Activated T-helper 17 cell treated with anti-CD3 and anti-CD28 coated beads, Interleukin-2, amount 50 U/mL, for 72 hours (primary cell): Measurements from ENCODE around the gene OTOA. TPM values are rescaled to one million over a fixed set of nuclear protein-coding genes. Genes with fewer than 3 reads are reported as not detected.
A peak's percentile ranks its signal among the peaks of the same experiment; 100 is the strongest.
"Not testable (repeated sequence)": the region's sequence is repeated elsewhere in the genome, so short reads cannot be mapped to it uniquely, and the experiment has no call there.

ENCODE experiments used
- ATAC-seq: fragments of 150-1000 bp; cut with Tn5 transposase; replicated peaks from 2 replicates; pipeline ENCODE4 v1.10.0; 2021; ENCODE audit warnings: mild to moderate bottlenecking, moderate library complexity
- H3K27ac Mint-ChIP-seq: one replicate; pipeline ENCODE4 v1.8.0; 2022; ENCODE audit warnings: mixed read lengths
- H3K27me3 Mint-ChIP-seq: one replicate; pipeline ENCODE4 v1.8.0; 2022; ENCODE audit warnings: mixed read lengths
- H3K36me3 Mint-ChIP-seq: one replicate; pipeline ENCODE4 v1.8.0; 2022; ENCODE audit warnings: low read depth, mild to moderate bottlenecking, mixed read lengths
- H3K4me1 Mint-ChIP-seq: one replicate; pipeline ENCODE4 v1.8.0; 2022; ENCODE audit warnings: mixed read lengths
- H3K4me3 Mint-ChIP-seq: one replicate; pipeline ENCODE4 v1.8.0; 2022; ENCODE audit warnings: mild to moderate bottlenecking, mixed read lengths
- H3K9me3 Mint-ChIP-seq: one replicate; pipeline ENCODE4 v1.8.0; 2022; ENCODE audit warnings: mixed read lengths
- total RNA-seq, 2 donors: library from RNA; stranded (reverse); gene quantifications; one replicate each; pipeline ENCODE4 v1.2.3, GENCODE V29; 2022

OTOA gene
- total RNA-seq, 2 donors from 2014 or later, result 0.16 to 0.28 TPM

- H3K4me3 Mint-ChIP-seq, result no peak overlapping the region
- ATAC-seq, result no peak
- H3K36me3 Mint-ChIP-seq, result no peaks in the 10 kb centered on the region
- no peaks in the 10 kb centered on the region for H3K4me1 Mint-ChIP-seq
- no peak overlapping the region for H3K27ac Mint-ChIP-seq
- H3K27me3 Mint-ChIP-seq, result no peaks in the 10 kb centered on the region
- no peaks in the 10 kb centered on the region for H3K9me3 Mint-ChIP-seq
Observed at GRCh38 chr16:21710938-21711337, 47.2 kb downstream of the OTOA start.

- Mint-ChIP-seq H3K4me3 (no peak overlapping the region), H3K36me3 (no peaks in the 10 kb centered on the region), H3K27me3 (no peaks in the 10 kb centered on the region), H3K9me3 (no peaks in the 10 kb centered on the region), H3K27ac (peak overlapping the region; percentile 44), H3K4me1 (no peaks in the 10 kb centered on the region)
- peak; percentile 52 for ATAC-seq
Observed at GRCh38 chr16:21713549-21714368, 50.0 kb downstream of the OTOA start.

GRCh38 chr16:21714369-21714618 is 50.5 kb downstream of the OTOA start:
- not testable (repeated sequence) for H3K9me3 Mint-ChIP-seq, H3K36me3 Mint-ChIP-seq, H3K4me3 Mint-ChIP-seq, ATAC-seq, H3K4me1 Mint-ChIP-seq, H3K27me3 Mint-ChIP-seq
- peak overlapping the region; percentile 44 for H3K27ac Mint-ChIP-seq

GRCh38 chr16:21717608-21718007 is 53.8 kb downstream of the OTOA start:
- Mint-ChIP-seq H3K27ac (no peak overlapping the region), H3K4me3 (no peak overlapping the region), H3K36me3 (no peaks in the 10 kb centered on the region), H3K4me1 (no peaks in the 10 kb centered on the region), H3K9me3 (no peaks in the 10 kb centered on the region), H3K27me3 (no peaks in the 10 kb centered on the region)
- ATAC-seq, result no peak

GRCh38 chr16:21719283-21719682 is 55.5 kb downstream of the OTOA start:
- Mint-ChIP-seq H3K4me1 (no peaks in the 10 kb centered on the region), H3K9me3 (peaks cover 6% of the 10 kb centered on the region), H3K27me3 (no peaks in the 10 kb centered on the region), H3K27ac (no peak overlapping the region), H3K4me3 (no peak overlapping the region), H3K36me3 (no peaks in the 10 kb centered on the region)
- ATAC-seq, result no peak

GRCh38 chr16:21720533-21720932 is 56.8 kb downstream of the OTOA start:
- no peaks in the 10 kb centered on the region for H3K4me1 Mint-ChIP-seq
- H3K4me3 Mint-ChIP-seq, result no peak overlapping the region
- H3K36me3 Mint-ChIP-seq, result no peaks in the 10 kb centered on the region
- H3K27me3 Mint-ChIP-seq, result no peaks in the 10 kb centered on the region
- no peak overlapping the region for H3K27ac Mint-ChIP-seq
- no peak for ATAC-seq
- H3K9me3 Mint-ChIP-seq, result peaks cover 6% of the 10 kb centered on the region

GRCh38 chr16:21722771-21723455 is 59.1 kb downstream of the OTOA start:
- Mint-ChIP-seq H3K4me1 (no peaks in the 10 kb centered on the region), H3K27ac (no peak overlapping the region), H3K27me3 (no peaks in the 10 kb centered on the region), H3K9me3 (peaks cover 6% of the 10 kb centered on the region), H3K36me3 (no peaks in the 10 kb centered on the region), H3K4me3 (no peak overlapping the region)
- no peak for ATAC-seq

- Mint-ChIP-seq H3K27me3 (no peaks in the 10 kb centered on the region), H3K9me3 (peaks cover 6% of the 10 kb centered on the region), H3K4me3 (no peak overlapping the region), H3K36me3 (no peaks in the 10 kb centered on the region), H3K27ac (no peak overlapping the region), H3K4me1 (no peaks in the 10 kb centered on the region)
- no peak for ATAC-seq
Observed at GRCh38 chr16:21723532-21723931, 59.8 kb downstream of the OTOA start.

- H3K27ac Mint-ChIP-seq, result no peak overlapping the region
- no peaks in the 10 kb centered on the region for H3K4me1 Mint-ChIP-seq
- H3K4me3 Mint-ChIP-seq, result no peak overlapping the region
- H3K9me3 Mint-ChIP-seq, result peaks cover 6% of the 10 kb centered on the region
- H3K36me3 Mint-ChIP-seq, result no peaks in the 10 kb centered on the region
- ATAC-seq, result peak; percentile 23
- no peaks in the 10 kb centered on the region for H3K27me3 Mint-ChIP-seq
Observed at GRCh38 chr16:21727344-21727743, 63.6 kb downstream of the OTOA start.

GRCh38 chr16:21731233-21731632 is 67.5 kb downstream of the OTOA start:
- not testable (repeated sequence) for ATAC-seq, H3K27ac Mint-ChIP-seq, H3K4me1 Mint-ChIP-seq, H3K27me3 Mint-ChIP-seq, H3K36me3 Mint-ChIP-seq, H3K4me3 Mint-ChIP-seq, H3K9me3 Mint-ChIP-seq

GRCh38 chr16:21740637-21741036 is 76.9 kb downstream of the OTOA start:
- not testable (repeated sequence) for H3K4me3 Mint-ChIP-seq, H3K36me3 Mint-ChIP-seq, H3K27ac Mint-ChIP-seq, H3K27me3 Mint-ChIP-seq, H3K4me1 Mint-ChIP-seq, H3K9me3 Mint-ChIP-seq, ATAC-seq

- H3K4me3 Mint-ChIP-seq, H3K27ac Mint-ChIP-seq, H3K9me3 Mint-ChIP-seq, H3K36me3 Mint-ChIP-seq, H3K27me3 Mint-ChIP-seq, H3K4me1 Mint-ChIP-seq: not testable (repeated sequence)
- peak; percentile 70 for ATAC-seq
Observed at GRCh38 chr16:21756192-21757079, 92.7 kb downstream of the OTOA start.

GRCh38 chr16:21757080-21757671 is 93.4 kb downstream of the OTOA start:
- not testable (repeated sequence) for H3K27ac Mint-ChIP-seq, H3K27me3 Mint-ChIP-seq

GRCh38 chr16:21768280-21768679 is 104.5 kb downstream of the OTOA start:
- H3K9me3 Mint-ChIP-seq, H3K27me3 Mint-ChIP-seq, H3K4me1 Mint-ChIP-seq, H3K27ac Mint-ChIP-seq, H3K4me3 Mint-ChIP-seq, H3K36me3 Mint-ChIP-seq, ATAC-seq: not testable (repeated sequence)

More at GRCh38 chr16:21757080-21757671, 93.4 kb downstream of the OTOA start:
- not testable (repeated sequence) for H3K9me3 Mint-ChIP-seq, H3K4me3 Mint-ChIP-seq, H3K36me3 Mint-ChIP-seq, H3K4me1 Mint-ChIP-seq
- peak; percentile 89 for ATAC-seq
